WTC11 (cell line): ENCODE data around the gene USP21. TPM values are rescaled to one million over a fixed set of nuclear protein-coding genes. Genes with fewer than 3 reads are reported as not detected.
A peak's percentile ranks its signal among the peaks of the same experiment; 100 is the strongest.

Experiments
- ATAC-seq: fragments of 200-7000 bp; cut with Tn5 transposase; 2 replicates; pipeline ENCODE4 v1.10.0; 2021; ENCODE audit warnings: mild to moderate bottlenecking, moderate library complexity
- CTCF ChIA-PET: fragments of 300-600 bp; sonication (Branson Sonifier 250); formaldehyde crosslinking; loops from one replicate; lab custom pipeline; 2021; ENCODE audit warnings: antibody characterized with exemption; lab: Charles Lee
- POLR2A ChIA-PET: fragments of 350-600 bp; sonication (Branson Sonifier 250); formaldehyde crosslinking; loops from one replicate; lab custom pipeline; 2021; ENCODE audit warnings: antibody characterized with exemption; lab: Charles Lee
- DNase-seq: peaks from one replicate; pipeline ENCODE4 v3.0.0; 2021; ENCODE audit warnings: low spot score
- H3K27ac Mint-ChIP-seq: 2 replicates; pipeline ENCODE4 v1.8.0; 2021; ENCODE audit warnings: mixed read lengths
- H3K27me3 Mint-ChIP-seq: 2 replicates; pipeline ENCODE4 v1.8.0; 2021; ENCODE audit warnings: low read depth, mild to moderate bottlenecking, moderate library complexity, mixed read lengths
- H3K36me3 Mint-ChIP-seq: 2 replicates; pipeline ENCODE4 v1.8.0; 2021; ENCODE audit warnings: mixed read lengths
- H3K4me1 Mint-ChIP-seq: 2 replicates; pipeline ENCODE4 v1.8.0; 2022; ENCODE audit warnings: mixed read lengths
- H3K4me3 Mint-ChIP-seq: 2 replicates; pipeline ENCODE4 v1.8.0; 2021; ENCODE audit warnings: mild to moderate bottlenecking, moderate library complexity, mixed read lengths
- H3K9me3 Mint-ChIP-seq: 2 replicates; pipeline ENCODE4 v1.8.0; 2021; ENCODE audit warnings: mixed read lengths
- AR ChIP-seq: fragments of 250-450 bp; sonication (Bioruptor Pico); IDR thresholded peaks from 2 replicates; pipeline ENCODE4 v1.9.0; 2021; ENCODE audit warnings: mild to moderate bottlenecking
- ATF6 ChIP-seq: sonication (generic); formaldehyde crosslinking; IDR thresholded peaks from 2 replicates; pipeline ENCODE4 v1.8.1; 2023; ENCODE audit warnings: mild to moderate bottlenecking, missing genetic modification reagents
- CREM ChIP-seq: sonication (generic); formaldehyde crosslinking; IDR thresholded peaks from 2 replicates; pipeline ENCODE4 v1.8.1; 2022; ENCODE audit warnings: mild to moderate bottlenecking, missing genetic modification reagents, moderate library complexity
- CTCF ChIP-seq: fragments of 200-600 bp; IDR thresholded peaks from 2 replicates; pipeline ENCODE4 v1.8.0; 2022; ENCODE audit warnings: antibody characterized with exemption
- ESRRA ChIP-seq: sonication (generic); formaldehyde crosslinking; IDR thresholded peaks from 2 replicates; pipeline ENCODE4 v1.8.1; 2022; ENCODE audit warnings: mild to moderate bottlenecking, missing genetic modification reagents, borderline replicate concordance
- GRHL2 ChIP-seq: fragments of 250-450 bp; sonication (Bioruptor Pico); IDR thresholded peaks from 2 replicates; pipeline ENCODE4 v1.8.0; 2022; ENCODE audit warnings: mild to moderate bottlenecking, moderate library complexity; ENCODE audit not compliant: insufficient replicate concordance, severe bottlenecking
- HMGA2 ChIP-seq: fragments of 250-450 bp; sonication (Bioruptor Pico); IDR thresholded peaks from 2 replicates; pipeline ENCODE4 v1.4.0; 2021; ENCODE audit warnings: mild to moderate bottlenecking, moderate library complexity
- IRF2 ChIP-seq: sonication (generic); formaldehyde crosslinking; IDR thresholded peaks from 2 replicates; pipeline ENCODE4 v1.8.0; 2022; ENCODE audit warnings: low read depth, missing genetic modification reagents, borderline replicate concordance
- JUN ChIP-seq: sonication (generic); formaldehyde crosslinking; IDR thresholded peaks from 2 replicates; pipeline ENCODE4 v1.8.0; 2023; ENCODE audit warnings: mild to moderate bottlenecking, missing genetic modification reagents
- NFATC4 ChIP-seq: fragments of 250-450 bp; sonication (Bioruptor Pico); IDR thresholded peaks from 2 replicates; pipeline ENCODE4 v1.9.0; 2021; ENCODE audit warnings: mild to moderate bottlenecking
- NR1H2 ChIP-seq: sonication (generic); formaldehyde crosslinking; IDR thresholded peaks from 2 replicates; pipeline ENCODE4 v1.9.0; 2021; ENCODE audit warnings: mild to moderate bottlenecking, moderate library complexity, missing genetic modification reagents
- NR2C2 ChIP-seq: sonication (generic); formaldehyde crosslinking; IDR thresholded peaks from 2 replicates; pipeline ENCODE4 v1.8.0; 2022; ENCODE audit warnings: mild to moderate bottlenecking, missing genetic modification reagents
- ZNF121 ChIP-seq: sonication (generic); formaldehyde crosslinking; IDR thresholded peaks from 2 replicates; pipeline ENCODE4 v1.8.0; 2023; ENCODE audit warnings: missing genetic modification reagents
- ZNF138 ChIP-seq: sonication (generic); formaldehyde crosslinking; conservative IDR thresholded peaks from 2 replicates; pipeline ENCODE4 v1.8.1; 2022; ENCODE audit warnings: mild to moderate bottlenecking, moderate library complexity, missing genetic modification reagents
- ZNF396 ChIP-seq: fragments of 250-450 bp; sonication (Bioruptor Pico); IDR thresholded peaks from 2 replicates; pipeline ENCODE4 v1.8.0; 2021; ENCODE audit warnings: mild to moderate bottlenecking, moderate library complexity, borderline replicate concordance
- ZNF512 ChIP-seq: sonication (generic); formaldehyde crosslinking; IDR thresholded peaks from 2 replicates; pipeline ENCODE4 v1.8.1; 2022; ENCODE audit warnings: missing genetic modification reagents, borderline replicate concordance
- total RNA-seq: library from RNA; stranded (reverse); gene quantifications from 3 replicates; pipeline ENCODE4 v1.2.3, GENCODE V29; 2021

USP21 gene
- total RNA-seq, 1 experiment from 2014 or later: 30.8 TPM

- TF ChIP-seq AR (CRISPR knock-in tag): no peak
- no peak for TF ChIP-seq ATF6 (CRISPR knock-in tag)
- no peak for TF ChIP-seq IRF2 (CRISPR knock-in tag)
- no peak for TF ChIP-seq ZNF138 (CRISPR knock-in tag)
- TF ChIP-seq HMGA2: no peak
- no peak for TF ChIP-seq NR1H2
- no peak for TF ChIP-seq ZNF121 (CRISPR knock-in tag)
- TF ChIP-seq ZNF396 (CRISPR knock-in tag): no peak
- no peak for TF ChIP-seq NR2C2 (CRISPR knock-in tag)
- peak; percentile 51; the same call in 1 of the 2 replicates for TF ChIP-seq CREM
- no peak for TF ChIP-seq NFATC4 (CRISPR knock-in tag)
- TF ChIP-seq GRHL2 (CRISPR knock-in tag): no peak
- no peak for TF ChIP-seq CTCF
These were observed 42.8 kb downstream of the USP21 start, which contains the start of gene NDUFS2 (continued) for GRCh38 chr1:161201836-161202712.

- ATAC-seq (no peak), DNase-seq (no peak)
- Mint-ChIP-seq H3K9me3 (no peaks in the 10 kb centered on the region), H3K4me1 (peaks cover 21% of the 10 kb centered on the region), H3K36me3 (peaks cover 48% of the 10 kb centered on the region), H3K27ac (0 out of 2 replicates have a peak overlapping the region, but pooled peaks have one; percentile 35), H3K27me3 (no peaks in the 10 kb centered on the region; the same call in 1 of the 2 replicates), H3K4me3 (no peak overlapping the region)
- ChIA-PET CTCF (interaction anchor here (0.7 to 1.6 kb wide), 4 partner anchors 8 to 100 kb away, joined by 3 to 5 read pairs (median 4); partner anchors contain the start of genes PCP4L1 and TOMM40L), POLR2A (interaction anchor here (1.1 kb wide), 1 partner anchor 19 kb away, joined by 5 read pairs; the partner anchor contains the start of gene TOMM40L)
- no peak for TF ChIP-seq ZNF512 (CRISPR knock-in tag)
- no peak for TF ChIP-seq JUN (CRISPR knock-in tag)
- no peak for TF ChIP-seq ESRRA (CRISPR knock-in tag)
These were observed 47.3 kb downstream of the USP21 start for GRCh38 chr1:161206411-161207140.
